Muscle layer of duodenum (tissue), 2 donors: Measurements from ENCODE around the gene GALNTL6.

Experiments
- H3K27ac ChIP-seq: one replicate; pipeline ENCODE4 v1.7.0; 2013; ENCODE audit warnings: mild to moderate bottlenecking, low read length
- H3K27me3 ChIP-seq: one replicate; pipeline ENCODE4 v1.7.0; 2013; ENCODE audit warnings: low read depth, mild to moderate bottlenecking, control low read depth, low read length
- H3K36me3 ChIP-seq, 2 donors: one replicate each; pipeline ENCODE4 v1.7.0; 2013; ENCODE audit warnings: low read length in 2 of 2, control low read depth in 1 of 2, mild to moderate bottlenecking in 1 of 2; ENCODE audit not compliant: insufficient read depth in 2 of 2, control insufficient read depth in 1 of 2
- H3K4me1 ChIP-seq, 2 donors: one replicate each; pipeline ENCODE4 v1.7.0; 2013; ENCODE audit warnings: low read length in 2 of 2, mild to moderate bottlenecking in 2 of 2, control low read depth in 1 of 2, moderate library complexity in 1 of 2; ENCODE audit not compliant: insufficient read depth in 2 of 2, control insufficient read depth in 1 of 2
- H3K4me3 ChIP-seq, 2 donors: one replicate each; pipeline ENCODE4 v1.7.0; 2013; ENCODE audit warnings: low read length in 2 of 2, low read depth in 1 of 2, mild to moderate bottlenecking in 1 of 2
- H3K9me3 ChIP-seq, 2 donors: one replicate each; pipeline ENCODE4 v1.7.0; 2013; ENCODE audit warnings: low read length in 2 of 2, control low read depth in 1 of 2, mild to moderate bottlenecking in 1 of 2; ENCODE audit not compliant: control insufficient read depth in 1 of 2
- donor health status: healthy.

Gene GALNTL6

GRCh38 chr4:172068506-172068905 lies 255.3 kb downstream of the GALNTL6 start:
- no peaks in the 10 kb centered on the region for H3K36me3 ChIP-seq
- H3K4me3 ChIP-seq: no peak overlapping the region
- H3K27me3 ChIP-seq: no peaks in the 10 kb centered on the region
- H3K4me1 ChIP-seq: no peaks in the 10 kb centered on the region
- no peaks in the 10 kb centered on the region for H3K9me3 ChIP-seq
- H3K27ac ChIP-seq: no peak overlapping the region

GRCh38 chr4:172073590-172073989 lies 260.4 kb downstream of the GALNTL6 start:
- Histone ChIP-seq H3K9me3 (no peaks in the 10 kb centered on the region), H3K36me3 (no peaks in the 10 kb centered on the region), H3K4me1 (no peaks in the 10 kb centered on the region), H3K4me3 (no peak overlapping the region), H3K27me3 (no peaks in the 10 kb centered on the region), H3K27ac (no peak overlapping the region)

- Histone ChIP-seq H3K27ac (no peak overlapping the region), H3K4me3 (no peak overlapping the region), H3K27me3 (no peaks in the 10 kb centered on the region), H3K36me3 (no peaks in the 10 kb centered on the region), H3K9me3 (no peaks in the 10 kb centered on the region), H3K4me1 (no peaks in the 10 kb centered on the region)
Measured at GRCh38 chr4:172083272-172083671, 270.1 kb downstream of the GALNTL6 start.

- no peak overlapping the region for H3K27ac ChIP-seq
Measured at GRCh38 chr4:172088556-172088955, 275.4 kb downstream of the GALNTL6 start.

GRCh38 chr4:172095161-172095560 lies 282.0 kb downstream of the GALNTL6 start:
- Histone ChIP-seq H3K4me3 (no peak overlapping the region), H3K4me1 (no peaks in the 10 kb centered on the region), H3K36me3 (no peaks in the 10 kb centered on the region), H3K27ac (no peak overlapping the region), H3K27me3 (no peaks in the 10 kb centered on the region), H3K9me3 (no peaks in the 10 kb centered on the region)

More at GRCh38 chr4:172088556-172088955, 275.4 kb downstream of the GALNTL6 start:
- Histone ChIP-seq H3K9me3 (no peaks in the 10 kb centered on the region), H3K4me1 (no peaks in the 10 kb centered on the region), H3K36me3 (no peaks in the 10 kb centered on the region), H3K27me3 (no peaks in the 10 kb centered on the region), H3K4me3 (no peak overlapping the region)

GRCh38 chr4:172096786-172097185 lies 283.6 kb downstream of the GALNTL6 start:
- Histone ChIP-seq H3K27ac (no peak overlapping the region), H3K4me3 (no peak overlapping the region)

GRCh38 chr4:172099376-172099775 lies 286.2 kb downstream of the GALNTL6 start:
- Histone ChIP-seq H3K36me3 (no peaks in the 10 kb centered on the region), H3K27me3 (no peaks in the 10 kb centered on the region), H3K9me3 (no peaks in the 10 kb centered on the region)

More at GRCh38 chr4:172096786-172097185, 283.6 kb downstream of the GALNTL6 start:
- Histone ChIP-seq H3K4me1 (no peaks in the 10 kb centered on the region), H3K36me3 (no peaks in the 10 kb centered on the region), H3K9me3 (no peaks in the 10 kb centered on the region), H3K27me3 (no peaks in the 10 kb centered on the region)

GRCh38 chr4:172103456-172103855 lies 290.3 kb downstream of the GALNTL6 start:
- Histone ChIP-seq H3K36me3 (no peaks in the 10 kb centered on the region), H3K27me3 (no peaks in the 10 kb centered on the region), H3K4me1 (no peaks in the 10 kb centered on the region), H3K4me3 (no peak overlapping the region), H3K27ac (no peak overlapping the region), H3K9me3 (no peaks in the 10 kb centered on the region)

More at GRCh38 chr4:172099376-172099775, 286.2 kb downstream of the GALNTL6 start:
- Histone ChIP-seq H3K4me1 (no peaks in the 10 kb centered on the region), H3K27ac (no peak overlapping the region), H3K4me3 (no peak overlapping the region)

GRCh38 chr4:172104539-172104938 lies 291.3 kb downstream of the GALNTL6 start:
- H3K4me3 ChIP-seq: no peak overlapping the region

GRCh38 chr4:172105918-172106317 lies 292.7 kb downstream of the GALNTL6 start:
- Histone ChIP-seq H3K27ac (no peak overlapping the region), H3K9me3 (no peaks in the 10 kb centered on the region), H3K4me1 (no peaks in the 10 kb centered on the region), H3K27me3 (no peaks in the 10 kb centered on the region), H3K36me3 (no peaks in the 10 kb centered on the region), H3K4me3 (no peak overlapping the region)

More at GRCh38 chr4:172104539-172104938, 291.3 kb downstream of the GALNTL6 start:
- Histone ChIP-seq H3K4me1 (no peaks in the 10 kb centered on the region), H3K9me3 (no peaks in the 10 kb centered on the region), H3K27me3 (no peaks in the 10 kb centered on the region), H3K36me3 (no peaks in the 10 kb centered on the region), H3K27ac (no peak overlapping the region)

GRCh38 chr4:172109466-172109865 lies 296.3 kb downstream of the GALNTL6 start:
- Histone ChIP-seq H3K27ac (no peak overlapping the region), H3K4me3 (no peak overlapping the region), H3K27me3 (no peaks in the 10 kb centered on the region), H3K36me3 (no peaks in the 10 kb centered on the region), H3K4me1 (no peaks in the 10 kb centered on the region), H3K9me3 (no peaks in the 10 kb centered on the region)

GRCh38 chr4:172124656-172125308 lies 311.6 kb downstream of the GALNTL6 start:
- Histone ChIP-seq H3K36me3 (no peaks in the 10 kb centered on the region), H3K27me3 (no peaks in the 10 kb centered on the region), H3K27ac (no peak overlapping the region), H3K4me3 (no peak overlapping the region), H3K4me1 (no peaks in the 10 kb centered on the region), H3K9me3 (no peaks in the 10 kb centered on the region)
